Measurements from ENCODE around the gene NFATC2.

Gene NFATC2

DNA sequence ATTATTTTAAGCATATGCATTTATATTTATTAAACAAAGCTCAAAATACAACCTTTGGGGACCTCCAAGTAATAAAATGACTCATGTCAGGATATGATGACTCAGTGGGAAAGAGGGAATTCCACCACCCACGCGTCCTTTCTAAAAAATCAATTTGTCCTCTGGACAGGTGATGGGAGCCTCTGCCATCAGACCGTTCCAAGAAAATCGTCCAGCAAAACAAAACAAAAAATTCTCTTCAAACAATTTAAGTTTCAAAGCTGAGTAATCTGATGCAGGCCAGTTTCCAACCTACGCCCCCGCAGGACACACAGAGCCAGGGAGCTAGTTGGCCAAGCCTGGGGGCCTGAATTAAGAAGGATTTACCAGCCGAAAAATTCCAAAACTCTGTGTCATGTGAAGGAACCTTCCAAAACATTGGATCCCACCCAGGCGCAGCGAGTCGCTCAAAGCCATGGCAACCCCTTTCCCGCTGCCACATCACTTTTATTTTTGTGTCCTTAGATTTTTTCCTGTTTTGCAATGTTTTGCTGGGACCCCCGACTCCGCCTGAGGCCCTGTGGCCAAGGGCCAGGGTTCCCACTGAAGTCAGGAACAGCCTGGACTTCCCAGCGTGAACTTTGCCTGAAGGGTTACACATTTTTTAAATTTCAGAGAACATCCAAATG, 95.3 kb downstream of the NFATC2 start (continued):
- TF ChIP-seq ZNF221 (tag by site-specific recombination; IDR thresholded peaks at IDR 0.05; ENCODE audit: borderline replicate concordance) (no peak), ZNF114 (tag by site-specific recombination; IDR thresholded peaks at IDR 0.05) (no peak), ZBTB20 (tag by site-specific recombination; IDR thresholded peaks at IDR 0.05) (no peak), ZNF274 (IDR thresholded peaks at IDR 0.05; ENCODE audit: low read length) (no peak), ZNF274 (tag by site-specific recombination; IDR thresholded peaks at IDR 0.05; ENCODE audit: borderline replicate concordance) (no peak), ZXDB (tag by site-specific recombination; IDR thresholded peaks at IDR 0.05) (no peak), PATZ1 (tag by site-specific recombination; IDR thresholded peaks at IDR 0.05) (no peak), ZNF398 (tag by site-specific recombination; IDR thresholded peaks at IDR 0.05) (no peak), ZNF530 (tag by site-specific recombination; IDR thresholded peaks at IDR 0.05; ENCODE audit: low read depth) (no peak), HIC1 (tag by site-specific recombination; IDR thresholded peaks at IDR 0.05) (peak; percentile 18), MYNN (tag by site-specific recombination; IDR thresholded peaks at IDR 0.05; ENCODE audit: borderline replicate concordance) (peak; percentile 56; the same call in 1 of the 2 replicates), ZNF391 (tag by site-specific recombination; IDR thresholded peaks at IDR 0.05; ENCODE audit: borderline replicate concordance, low read depth) (no peak), ZNF76 (tag by site-specific recombination; IDR thresholded peaks at IDR 0.05; ENCODE audit: borderline replicate concordance, low read depth) (no peak), ZNF621 (tag by site-specific recombination; IDR thresholded peaks at IDR 0.05) (no peak), ZNF488 (tag by site-specific recombination; IDR thresholded peaks at IDR 0.05) (no peak), ZNF239 (tag by site-specific recombination; IDR thresholded peaks at IDR 0.05) (no peak), ZNF366 (tag by site-specific recombination; conservative IDR thresholded peaks at IDR 0.05) (peak; percentile 72), GLI2 (tag by site-specific recombination; IDR thresholded peaks at IDR 0.05; ENCODE audit: borderline replicate concordance, low read depth) (no peak), ZNF600 (tag by site-specific recombination; IDR thresholded peaks at IDR 0.05) (peak; percentile 79), ZNF133 (tag by site-specific recombination; IDR thresholded peaks at IDR 0.05) (no peak), ZNF560 (tag by site-specific recombination; IDR thresholded peaks at IDR 0.05; ENCODE audit: borderline replicate concordance) (no peak), ZNF629 (tag by site-specific recombination; IDR thresholded peaks at IDR 0.05) (peak; percentile 66), OVOL3 (tag by site-specific recombination; IDR thresholded peaks at IDR 0.05) (no peak), ZNF473 (tag by site-specific recombination; IDR thresholded peaks at IDR 0.05) (no peak), YY1 (tag by site-specific recombination; IDR thresholded peaks at IDR 0.05) (no peak), ZSCAN16 (tag by site-specific recombination; IDR thresholded peaks at IDR 0.05) (no peak), ZNF248 (tag by site-specific recombination; IDR thresholded peaks at IDR 0.05) (no peak), ZNF623 (tag by site-specific recombination; IDR thresholded peaks at IDR 0.05) (no peak), ZNF670 (tag by site-specific recombination; IDR thresholded peaks at IDR 0.05; ENCODE audit: low read depth) (no peak), GLIS1 (tag by site-specific recombination; IDR thresholded peaks at IDR 0.05) (peak; percentile 24; the same call in 1 of the 2 replicates)
- TF ChIP-seq, protein P1, sequence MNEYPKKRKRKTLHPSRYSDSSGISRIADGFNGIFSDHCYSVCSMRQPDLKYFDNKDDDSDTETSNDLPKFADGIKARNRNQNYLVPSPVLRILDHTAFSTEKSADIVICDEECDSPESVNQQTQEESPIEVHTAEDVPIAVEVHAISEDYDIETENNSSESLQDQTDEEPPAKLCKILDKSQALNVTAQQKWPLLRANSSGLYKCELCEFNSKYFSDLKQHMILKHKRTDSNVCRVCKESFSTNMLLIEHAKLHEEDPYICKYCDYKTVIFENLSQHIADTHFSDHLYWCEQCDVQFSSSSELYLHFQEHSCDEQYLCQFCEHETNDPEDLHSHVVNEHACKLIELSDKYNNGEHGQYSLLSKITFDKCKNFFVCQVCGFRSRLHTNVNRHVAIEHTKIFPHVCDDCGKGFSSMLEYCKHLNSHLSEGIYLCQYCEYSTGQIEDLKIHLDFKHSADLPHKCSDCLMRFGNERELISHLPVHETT (tag by site-specific recombination; IDR thresholded peaks at IDR 0.05) = no peak

All from HEK293 (cell line).